Measurements from ENCODE around the gene ADAMTSL3.

The ADAMTSL3 gene

DNA sequence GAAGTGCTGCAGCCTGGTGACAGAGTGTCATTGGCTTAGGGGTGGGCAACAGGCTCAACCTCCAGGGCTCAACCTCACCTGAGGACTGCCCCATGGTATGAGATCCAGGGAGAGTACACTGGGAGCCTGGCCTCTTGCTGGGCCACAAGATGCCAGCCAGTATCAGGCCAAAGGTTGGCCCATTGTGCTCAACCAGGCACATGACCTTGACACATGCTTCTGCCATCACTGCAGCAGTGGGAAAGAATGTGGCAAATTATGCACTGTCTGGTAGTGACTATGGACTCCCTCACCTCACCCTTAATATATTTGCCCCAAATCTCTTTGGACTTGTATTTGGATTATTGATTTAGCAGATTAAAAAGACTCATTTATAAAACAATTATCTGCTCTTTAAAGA lies 347.7 kb downstream of the ADAMTSL3 start:
- Histone ChIP-seq H3K4me2 (ENCODE audit: low read depth, low read length, poor library complexity, severe bottlenecking) (no peak overlapping the region), H4K20me1 (ENCODE audit: insufficient read depth, low read length, poor library complexity, severe bottlenecking) (no peaks in the 10 kb centered on the region), H3K27me3 (ENCODE audit: insufficient read depth, low read length, poor library complexity, severe bottlenecking) (no peaks in the 10 kb centered on the region), H3K79me2 (ENCODE audit: insufficient read depth, low read length) (no peaks in the 10 kb centered on the region), H3K9me2 (replicated peaks; ENCODE audit: low read depth, low read length) (no peaks in the 10 kb centered on the region), H3K4me1 (ENCODE audit: insufficient read depth, low read length, poor library complexity, severe bottlenecking) (no peaks in the 10 kb centered on the region), H3K9ac (ENCODE audit: low read depth, low read length, poor library complexity, severe bottlenecking) (no peak overlapping the region), H3K9me3 (ENCODE audit: insufficient read depth, low read depth, low read length) (no peaks in the 10 kb centered on the region), H3K4me3 (ENCODE audit: low read length, poor library complexity, severe bottlenecking) (no peak overlapping the region), H3K36me3 (ENCODE audit: insufficient read depth, low read length) (no peaks in the 10 kb centered on the region), H2AFZ (ENCODE audit: low read length) (no peak overlapping the region), H3F3A (ENCODE audit: low read depth) (no peaks in the 10 kb centered on the region)
- TF ChIP-seq, protein P1, sequence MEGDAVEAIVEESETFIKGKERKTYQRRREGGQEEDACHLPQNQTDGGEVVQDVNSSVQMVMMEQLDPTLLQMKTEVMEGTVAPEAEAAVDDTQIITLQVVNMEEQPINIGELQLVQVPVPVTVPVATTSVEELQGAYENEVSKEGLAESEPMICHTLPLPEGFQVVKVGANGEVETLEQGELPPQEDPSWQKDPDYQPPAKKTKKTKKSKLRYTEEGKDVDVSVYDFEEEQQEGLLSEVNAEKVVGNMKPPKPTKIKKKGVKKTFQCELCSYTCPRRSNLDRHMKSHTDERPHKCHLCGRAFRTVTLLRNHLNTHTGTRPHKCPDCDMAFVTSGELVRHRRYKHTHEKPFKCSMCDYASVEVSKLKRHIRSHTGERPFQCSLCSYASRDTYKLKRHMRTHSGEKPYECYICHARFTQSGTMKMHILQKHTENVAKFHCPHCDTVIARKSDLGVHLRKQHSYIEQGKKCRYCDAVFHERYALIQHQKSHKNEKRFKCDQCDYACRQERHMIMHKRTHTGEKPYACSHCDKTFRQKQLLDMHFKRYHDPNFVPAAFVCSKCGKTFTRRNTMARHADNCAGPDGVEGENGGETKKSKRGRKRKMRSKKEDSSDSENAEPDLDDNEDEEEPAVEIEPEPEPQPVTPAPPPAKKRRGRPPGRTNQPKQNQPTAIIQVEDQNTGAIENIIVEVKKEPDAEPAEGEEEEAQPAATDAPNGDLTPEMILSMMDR (conservative IDR thresholded peaks at IDR 0.05; ENCODE audit: low read length): no peak
- no peak for TF ChIP-seq EZH2phosphoT487 (IDR thresholded peaks at IDR 0.05; ENCODE audit: borderline replicate concordance)

DNA sequence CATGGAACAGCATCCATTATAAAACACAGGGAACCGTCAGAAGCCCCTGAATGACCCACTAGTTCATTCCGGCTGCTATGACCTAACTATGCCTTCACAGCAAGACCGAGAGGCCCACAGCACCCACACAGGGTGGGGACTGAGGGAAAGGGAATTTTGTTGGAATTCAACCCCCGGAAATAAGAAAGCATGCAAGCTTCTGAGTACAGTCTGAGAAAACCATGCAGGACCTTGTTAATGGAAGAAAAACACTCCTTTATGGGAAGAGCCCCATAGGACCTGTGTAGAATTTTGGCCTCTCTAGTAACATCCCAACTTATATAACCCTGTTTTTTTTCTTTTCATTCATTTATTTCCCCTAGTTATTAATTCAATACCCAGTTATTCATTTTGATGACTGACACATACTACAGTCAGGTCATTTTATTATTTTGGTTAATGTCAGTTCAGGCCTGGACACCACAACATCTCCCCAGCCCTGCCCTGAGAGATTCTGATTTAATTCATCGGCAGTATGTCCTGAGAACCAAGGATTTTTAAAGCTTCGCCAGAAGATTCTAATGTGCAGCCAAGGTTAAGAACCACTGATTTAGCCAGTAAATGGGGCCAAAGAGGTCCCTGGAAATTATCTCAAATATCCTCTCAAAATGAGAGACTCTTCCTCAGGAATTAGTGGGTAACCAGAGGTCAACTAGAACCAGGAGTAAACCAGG lies 350.0 kb downstream of the ADAMTSL3 start:
- Histone ChIP-seq H3K4me1 (ENCODE audit: insufficient read depth, low read length, poor library complexity, severe bottlenecking) (no peaks in the 10 kb centered on the region), H3K27me3 (ENCODE audit: insufficient read depth, low read length, poor library complexity, severe bottlenecking) (no peaks in the 10 kb centered on the region), H3K36me3 (ENCODE audit: insufficient read depth, low read length) (no peaks in the 10 kb centered on the region), H3F3A (ENCODE audit: low read depth) (no peaks in the 10 kb centered on the region), H3K9ac (ENCODE audit: low read depth, low read length, poor library complexity, severe bottlenecking) (no peak overlapping the region), H3K9me2 (replicated peaks; ENCODE audit: low read depth, low read length) (no peaks in the 10 kb centered on the region), H3K4me3 (ENCODE audit: low read length, poor library complexity, severe bottlenecking) (no peak overlapping the region), H3K79me2 (ENCODE audit: insufficient read depth, low read length) (no peaks in the 10 kb centered on the region), H2AFZ (ENCODE audit: low read length) (no peak overlapping the region), H3K4me2 (ENCODE audit: low read depth, low read length, poor library complexity, severe bottlenecking) (no peak overlapping the region), H3K9me3 (ENCODE audit: insufficient read depth, low read depth, low read length) (no peaks in the 10 kb centered on the region), H4K20me1 (ENCODE audit: insufficient read depth, low read length, poor library complexity, severe bottlenecking) (no peaks in the 10 kb centered on the region)
- TF ChIP-seq, protein P1 (conservative IDR thresholded peaks at IDR 0.05; ENCODE audit: low read length): no peak
- no peak for TF ChIP-seq EZH2phosphoT487 (IDR thresholded peaks at IDR 0.05; ENCODE audit: borderline replicate concordance)

DNA sequence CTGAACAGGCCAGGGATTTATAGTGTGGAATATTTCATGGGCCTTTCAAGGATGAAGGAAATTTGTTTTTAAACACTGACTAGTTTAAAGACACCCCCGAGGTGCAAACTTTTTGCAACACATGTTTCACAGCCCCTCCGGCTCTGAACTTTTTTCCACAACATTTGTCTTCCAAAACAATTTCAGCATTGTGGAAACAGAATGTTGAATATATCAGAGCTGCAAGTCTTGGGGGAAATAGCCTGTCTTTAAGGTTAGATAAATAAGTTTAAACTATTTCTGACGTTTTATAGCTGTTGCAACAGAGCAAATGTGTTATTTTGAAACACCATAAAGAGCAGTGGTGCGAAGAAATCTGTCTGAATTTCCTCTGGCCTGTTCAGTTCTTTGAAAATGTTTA lies 352.5 kb downstream of the ADAMTSL3 start:
- Histone ChIP-seq H3K36me3 (ENCODE audit: insufficient read depth, low read length) (no peaks in the 10 kb centered on the region), H3K9me3 (ENCODE audit: insufficient read depth, low read depth, low read length) (no peaks in the 10 kb centered on the region), H4K20me1 (ENCODE audit: insufficient read depth, low read length, poor library complexity, severe bottlenecking) (no peaks in the 10 kb centered on the region), H3K9me2 (replicated peaks; ENCODE audit: low read depth, low read length) (no peaks in the 10 kb centered on the region), H3K4me3 (ENCODE audit: low read length, poor library complexity, severe bottlenecking) (no peak overlapping the region), H2AFZ (ENCODE audit: low read length) (no peak overlapping the region), H3K27me3 (ENCODE audit: insufficient read depth, low read length, poor library complexity, severe bottlenecking) (no peaks in the 10 kb centered on the region), H3K4me2 (ENCODE audit: low read depth, low read length, poor library complexity, severe bottlenecking) (no peak overlapping the region), H3K9ac (ENCODE audit: low read depth, low read length, poor library complexity, severe bottlenecking) (no peak overlapping the region), H3F3A (ENCODE audit: low read depth) (no peaks in the 10 kb centered on the region), H3K4me1 (ENCODE audit: insufficient read depth, low read length, poor library complexity, severe bottlenecking) (no peaks in the 10 kb centered on the region), H3K79me2 (ENCODE audit: insufficient read depth, low read length) (no peaks in the 10 kb centered on the region)
- TF ChIP-seq, protein P1 (conservative IDR thresholded peaks at IDR 0.05; ENCODE audit: low read length): no peak
- TF ChIP-seq EZH2phosphoT487 (IDR thresholded peaks at IDR 0.05; ENCODE audit: borderline replicate concordance): no peak
